ENCODE results near the gene SPNS2.

DNA sequence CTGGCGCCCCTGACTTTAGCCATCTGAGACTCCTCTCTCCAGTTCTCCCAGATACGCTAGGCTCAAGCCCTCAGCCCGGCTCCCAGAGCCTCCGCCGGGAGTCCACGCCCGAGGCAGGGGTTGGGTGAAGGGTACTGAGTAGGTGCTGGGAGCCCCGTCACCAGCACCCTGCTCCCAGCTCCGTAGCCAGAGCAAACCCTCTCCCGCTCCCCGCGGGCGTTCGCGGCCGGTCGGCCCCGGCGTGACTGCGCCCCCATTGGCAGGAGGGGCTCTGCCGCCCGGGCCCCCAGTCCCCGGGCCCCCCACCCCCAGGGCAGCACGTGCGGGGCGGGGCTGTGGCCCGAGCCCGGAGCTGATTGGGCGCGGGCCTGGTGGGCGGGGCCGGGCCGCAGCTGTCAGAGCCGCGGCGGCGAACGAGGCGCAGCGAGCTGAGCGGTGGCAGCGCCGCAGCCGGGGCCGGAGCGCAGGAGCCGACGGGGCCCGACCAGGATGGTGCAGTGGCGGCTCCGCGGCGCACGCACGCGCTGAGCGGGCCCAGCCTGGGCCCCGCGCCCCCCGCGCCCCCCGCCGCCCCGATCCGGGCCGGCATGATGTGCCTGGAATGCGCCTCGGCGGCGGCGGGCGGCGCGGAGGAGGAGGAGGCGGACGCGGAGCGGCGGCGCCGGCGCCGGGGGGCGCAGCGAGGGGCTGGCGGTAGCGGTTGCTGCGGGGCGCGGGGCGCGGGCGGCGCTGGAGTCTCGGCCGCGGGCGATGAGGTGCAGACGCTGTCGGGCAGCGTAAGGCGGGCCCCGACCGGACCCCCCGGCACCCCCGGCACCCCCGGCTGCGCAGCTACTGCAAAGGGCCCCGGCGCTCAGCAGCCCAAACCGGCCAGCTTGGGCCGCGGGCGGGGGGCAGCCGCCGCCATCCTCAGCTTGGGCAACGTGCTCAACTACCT lies at the start of gene SPNS2:
- TF ChIP-seq, protein P1, sequence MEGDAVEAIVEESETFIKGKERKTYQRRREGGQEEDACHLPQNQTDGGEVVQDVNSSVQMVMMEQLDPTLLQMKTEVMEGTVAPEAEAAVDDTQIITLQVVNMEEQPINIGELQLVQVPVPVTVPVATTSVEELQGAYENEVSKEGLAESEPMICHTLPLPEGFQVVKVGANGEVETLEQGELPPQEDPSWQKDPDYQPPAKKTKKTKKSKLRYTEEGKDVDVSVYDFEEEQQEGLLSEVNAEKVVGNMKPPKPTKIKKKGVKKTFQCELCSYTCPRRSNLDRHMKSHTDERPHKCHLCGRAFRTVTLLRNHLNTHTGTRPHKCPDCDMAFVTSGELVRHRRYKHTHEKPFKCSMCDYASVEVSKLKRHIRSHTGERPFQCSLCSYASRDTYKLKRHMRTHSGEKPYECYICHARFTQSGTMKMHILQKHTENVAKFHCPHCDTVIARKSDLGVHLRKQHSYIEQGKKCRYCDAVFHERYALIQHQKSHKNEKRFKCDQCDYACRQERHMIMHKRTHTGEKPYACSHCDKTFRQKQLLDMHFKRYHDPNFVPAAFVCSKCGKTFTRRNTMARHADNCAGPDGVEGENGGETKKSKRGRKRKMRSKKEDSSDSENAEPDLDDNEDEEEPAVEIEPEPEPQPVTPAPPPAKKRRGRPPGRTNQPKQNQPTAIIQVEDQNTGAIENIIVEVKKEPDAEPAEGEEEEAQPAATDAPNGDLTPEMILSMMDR (IDR thresholded peaks at IDR 0.05; ENCODE audit: low read depth, low read length, missing input control), result no peak
- TF ChIP-seq FOXA1 (IDR thresholded peaks at IDR 0.05) (no peak), SP1 (IDR thresholded peaks at IDR 0.05) (no peak)

Measured in liver (tissue), 3 donors.